ENCODE measurements around the gene PAX5. TPM values are rescaled to one million over a fixed set of nuclear protein-coding genes. Genes with fewer than 3 reads are reported as not detected.

Gene PAX5
- total RNA-seq, 2 experiments from 2014 or later = 0.95 to 1.1 TPM

DNA sequence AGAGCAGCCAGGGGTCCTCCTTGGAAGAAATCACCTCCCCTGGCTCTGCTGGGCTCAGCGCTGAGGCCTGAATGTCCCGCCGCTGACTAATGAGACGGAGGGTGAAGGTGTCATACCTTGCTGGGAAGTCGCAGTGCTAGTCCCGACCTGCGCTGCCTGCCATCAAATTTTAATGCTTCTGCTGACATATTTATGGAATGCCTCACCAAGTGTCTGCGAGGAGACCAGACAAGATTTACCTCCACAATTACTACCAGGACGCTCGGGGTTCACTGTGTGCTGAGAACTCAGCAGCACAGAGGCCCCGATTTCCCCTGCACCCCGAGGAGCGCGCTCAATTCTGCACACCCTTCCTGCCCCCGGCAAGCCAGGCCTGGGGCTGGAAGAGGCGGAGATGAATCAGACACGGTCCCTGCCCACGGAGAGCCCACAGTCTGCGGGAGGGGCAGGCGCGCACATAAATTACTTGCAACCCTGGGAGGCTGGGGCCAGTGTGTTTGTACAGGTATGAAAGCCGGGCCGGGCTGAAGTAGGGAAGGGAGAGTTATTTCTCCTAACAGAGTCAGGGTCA, 175.2 kb downstream of the PAX5 start:
- intact Hi-C loops (cut with micrococcal nuclease) = no loop called here
- no peaks in the 10 kb centered on the region for H3K9me3 Mint-ChIP-seq
- H3K4me1 Mint-ChIP-seq (ENCODE audit: low read depth) = peaks cover 5% of the 10 kb centered on the region
- no peaks in the 10 kb centered on the region for H3K36me3 Mint-ChIP-seq (ENCODE audit: low read depth)
- TF ChIP-seq, protein P1, sequence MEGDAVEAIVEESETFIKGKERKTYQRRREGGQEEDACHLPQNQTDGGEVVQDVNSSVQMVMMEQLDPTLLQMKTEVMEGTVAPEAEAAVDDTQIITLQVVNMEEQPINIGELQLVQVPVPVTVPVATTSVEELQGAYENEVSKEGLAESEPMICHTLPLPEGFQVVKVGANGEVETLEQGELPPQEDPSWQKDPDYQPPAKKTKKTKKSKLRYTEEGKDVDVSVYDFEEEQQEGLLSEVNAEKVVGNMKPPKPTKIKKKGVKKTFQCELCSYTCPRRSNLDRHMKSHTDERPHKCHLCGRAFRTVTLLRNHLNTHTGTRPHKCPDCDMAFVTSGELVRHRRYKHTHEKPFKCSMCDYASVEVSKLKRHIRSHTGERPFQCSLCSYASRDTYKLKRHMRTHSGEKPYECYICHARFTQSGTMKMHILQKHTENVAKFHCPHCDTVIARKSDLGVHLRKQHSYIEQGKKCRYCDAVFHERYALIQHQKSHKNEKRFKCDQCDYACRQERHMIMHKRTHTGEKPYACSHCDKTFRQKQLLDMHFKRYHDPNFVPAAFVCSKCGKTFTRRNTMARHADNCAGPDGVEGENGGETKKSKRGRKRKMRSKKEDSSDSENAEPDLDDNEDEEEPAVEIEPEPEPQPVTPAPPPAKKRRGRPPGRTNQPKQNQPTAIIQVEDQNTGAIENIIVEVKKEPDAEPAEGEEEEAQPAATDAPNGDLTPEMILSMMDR (IDR thresholded peaks at IDR 0.05) = no peak
- no peak overlapping the region for H3K27ac Mint-ChIP-seq
- CTCF ChIA-PET = no interaction called here
- POLR2A ChIA-PET = no interaction called here
- H3K4me3 Mint-ChIP-seq = no peak overlapping the region
- ATAC-seq (no peak), DNase-seq (no peak)
- peaks cover 3% of the 10 kb centered on the region for H3K27me3 Mint-ChIP-seq

DNA sequence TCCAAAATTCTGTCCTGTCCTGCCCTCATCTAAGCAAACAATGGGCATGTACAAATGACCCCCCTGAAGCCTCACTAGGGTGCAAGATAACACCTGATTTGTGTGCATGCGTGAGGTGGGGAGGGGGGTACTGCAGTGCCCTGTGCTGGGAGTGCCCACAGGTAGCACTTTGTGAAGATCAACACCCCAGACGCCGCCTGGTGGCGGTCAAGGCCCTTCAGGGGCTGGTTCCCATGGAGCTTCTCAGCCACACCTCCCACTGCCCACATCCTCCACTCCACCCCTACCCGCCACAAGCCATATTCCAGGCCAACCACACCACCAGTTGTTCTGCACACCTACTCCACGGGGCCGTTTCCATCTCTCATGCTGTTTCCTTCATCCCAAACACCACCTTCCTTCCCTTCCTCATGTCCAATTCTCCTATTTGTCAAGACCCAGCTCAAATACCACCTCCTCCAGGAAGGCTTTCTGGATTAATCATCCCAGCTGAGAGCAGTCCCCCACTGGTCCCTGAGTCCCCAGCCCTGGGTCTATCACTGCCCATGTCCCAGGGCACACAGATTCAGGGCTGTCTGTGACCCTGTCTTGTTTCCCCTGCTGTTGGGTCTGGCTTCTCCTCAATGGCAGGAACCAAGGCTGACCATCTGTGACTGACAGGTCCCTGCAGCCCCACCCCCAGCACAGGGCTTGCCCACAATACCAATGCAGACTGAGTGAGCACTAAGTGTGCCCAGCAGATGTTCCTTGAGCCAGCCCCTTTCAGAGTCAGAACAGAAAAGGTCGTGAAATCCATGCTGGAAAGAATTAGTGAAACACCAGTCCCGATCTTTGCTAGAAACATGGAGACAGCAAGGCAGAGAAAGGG, 178.4 kb downstream of the PAX5 start:
- TF ChIP-seq, protein P1 (IDR thresholded peaks at IDR 0.05) = no peak
- Mint-ChIP-seq H3K9me3 (no peaks in the 10 kb centered on the region), H3K4me3 (no peak overlapping the region), H3K4me1 (ENCODE audit: low read depth) (peaks cover 5% of the 10 kb centered on the region), H3K36me3 (ENCODE audit: low read depth) (no peaks in the 10 kb centered on the region), H3K27ac (no peak overlapping the region), H3K27me3 (peaks cover 3% of the 10 kb centered on the region)
- ChIA-PET CTCF (interaction anchor here (0.8 to 4.3 kb wide), 5 partner anchors 11 to 136 kb away, joined by 3 to 22 read pairs (median 4); no protein-coding TSS in a partner anchor), POLR2A (no interaction called here)
- DNase-seq (peak; percentile 67), ATAC-seq (peak; percentile 92)
- intact Hi-C loops (cut with micrococcal nuclease) = no loop called here

DNA sequence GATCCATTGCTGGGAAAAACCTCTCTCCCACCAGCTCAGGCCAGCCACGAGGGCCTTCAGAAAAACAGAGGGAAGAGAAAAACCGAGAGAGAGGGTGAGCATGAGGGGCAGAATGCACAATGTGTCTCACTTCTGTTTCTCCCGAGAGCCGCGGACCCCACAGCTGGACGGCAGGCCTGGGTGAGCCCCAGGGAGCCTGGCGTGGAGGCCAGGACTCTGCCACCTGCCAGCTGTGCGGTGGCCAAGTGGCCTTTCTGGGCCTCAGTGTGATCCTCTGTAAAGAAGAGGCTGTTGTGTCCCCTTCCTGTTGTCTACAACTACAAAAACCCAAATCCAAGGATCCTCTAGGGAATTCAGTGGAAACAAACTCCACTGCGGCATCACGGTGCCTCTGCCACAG, 179.3 kb downstream of the PAX5 start:
- no peaks in the 10 kb centered on the region for H3K9me3 Mint-ChIP-seq
- peaks cover 5% of the 10 kb centered on the region for H3K4me1 Mint-ChIP-seq (ENCODE audit: low read depth)
- no peaks in the 10 kb centered on the region for H3K36me3 Mint-ChIP-seq (ENCODE audit: low read depth)
- ChIA-PET POLR2A (no interaction called here), CTCF (interaction anchor here (0.9 to 4.3 kb wide), 4 partner anchors 12 to 137 kb away, joined by 3 to 22 read pairs (median 6); no protein-coding TSS in a partner anchor)
- H3K27ac Mint-ChIP-seq = no peak overlapping the region
- no peak overlapping the region for H3K4me3 Mint-ChIP-seq
- intact Hi-C loops (cut with micrococcal nuclease) = no loop called here
- TF ChIP-seq, protein P1 (IDR thresholded peaks at IDR 0.05) = no peak
- no peak for DNase-seq
- H3K27me3 Mint-ChIP-seq = peaks cover 3% of the 10 kb centered on the region
- no peak for ATAC-seq

DNA sequence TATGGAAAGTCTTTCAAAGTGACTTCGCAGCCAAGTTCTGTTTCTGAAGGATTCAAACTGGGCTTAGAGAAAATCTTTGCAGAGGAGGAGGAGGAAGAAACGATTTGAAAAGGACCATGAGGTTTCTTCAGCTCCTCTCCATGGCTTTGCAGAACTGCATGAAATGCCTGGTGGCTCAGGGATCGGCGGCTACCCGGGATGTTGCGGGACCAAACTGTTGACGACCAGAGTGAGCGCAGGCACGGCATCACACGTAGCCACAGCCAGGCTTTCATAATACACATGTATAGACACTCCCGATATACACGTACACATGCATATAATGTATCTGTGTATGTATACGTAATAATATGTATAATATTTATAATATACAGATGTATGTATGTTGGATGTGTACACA, 180.0 kb downstream of the PAX5 start:
- peaks cover 3% of the 10 kb centered on the region for H3K27me3 Mint-ChIP-seq
- TF ChIP-seq, protein P1 (IDR thresholded peaks at IDR 0.05) = no peak
- H3K9me3 Mint-ChIP-seq = no peaks in the 10 kb centered on the region
- ChIA-PET POLR2A (interaction anchor here (0.6 kb wide), 1 partner anchor 11 kb away, joined by 3 read pairs; no protein-coding TSS in a partner anchor), CTCF (interaction anchor here (0.9 to 4.3 kb wide), 3 partner anchors 13 to 137 kb away, joined by 3 to 22 read pairs (median 7); no protein-coding TSS in a partner anchor)
- H3K36me3 Mint-ChIP-seq (ENCODE audit: low read depth) = no peaks in the 10 kb centered on the region
- H3K27ac Mint-ChIP-seq = no peak overlapping the region
- intact Hi-C loops (cut with micrococcal nuclease) = no loop called here
- DNase-seq = no peak
- no peak for ATAC-seq
- H3K4me3 Mint-ChIP-seq = no peak overlapping the region
- peaks cover 5% of the 10 kb centered on the region for H3K4me1 Mint-ChIP-seq (ENCODE audit: low read depth)

DNA sequence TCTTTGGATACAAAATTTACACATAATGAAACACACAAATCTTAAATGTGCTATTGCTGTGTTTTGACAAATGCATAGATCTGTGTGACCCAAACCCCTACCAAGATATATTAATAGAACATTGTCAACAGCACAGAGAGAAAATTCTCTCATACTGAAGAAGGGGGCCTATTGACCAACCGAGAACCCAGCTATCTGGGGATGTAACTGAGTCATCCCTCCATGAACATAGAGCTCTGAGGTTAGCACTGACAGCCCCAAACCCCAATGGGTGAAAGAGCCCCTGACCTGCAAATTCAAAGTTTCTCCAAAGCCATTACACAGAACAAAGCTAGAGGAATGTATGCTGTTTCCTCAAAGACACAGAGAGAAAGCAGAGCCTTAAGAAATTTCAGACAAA, 180.8 kb downstream of the PAX5 start:
- Mint-ChIP-seq H3K27me3 (no peaks in the 10 kb centered on the region), H3K9me3 (no peaks in the 10 kb centered on the region), H3K4me1 (ENCODE audit: low read depth) (peaks cover 5% of the 10 kb centered on the region), H3K4me3 (no peak overlapping the region), H3K36me3 (ENCODE audit: low read depth) (no peaks in the 10 kb centered on the region), H3K27ac (no peak overlapping the region)
- TF ChIP-seq, protein P1 (IDR thresholded peaks at IDR 0.05) = no peak
- intact Hi-C loops (cut with micrococcal nuclease) = no loop called here
- ChIA-PET POLR2A (interaction anchor here (0.6 kb wide), 2 partner anchors 11 to 58 kb away, joined by 3 read pairs; no protein-coding TSS in a partner anchor), CTCF (interaction anchor here (1.0 kb wide), 1 partner anchor 16 kb away, joined by 3 read pairs; no protein-coding TSS in a partner anchor)
- ATAC-seq (no peak), DNase-seq (no peak)
